GM21515 (cell line): ENCODE results near the gene MKS1.
A peak's percentile ranks its signal among the peaks of the same experiment; 100 is the strongest.

ENCODE experiments used
- ATAC-seq: cut with Tn5 transposase; IDR thresholded peaks from one replicate; pipeline ENCODE4 v1.9.1; 2021; ENCODE audit not compliant: unreplicated experiment

Gene MKS1

GRCh38 chr17:58245428-58246103 lies 26.5 kb upstream of the MKS1 start:
- no peak for ATAC-seq

- ATAC-seq = no peak
Observed at GRCh38 chr17:58244963-58245362, 25.9 kb upstream of the MKS1 start.

DNA sequence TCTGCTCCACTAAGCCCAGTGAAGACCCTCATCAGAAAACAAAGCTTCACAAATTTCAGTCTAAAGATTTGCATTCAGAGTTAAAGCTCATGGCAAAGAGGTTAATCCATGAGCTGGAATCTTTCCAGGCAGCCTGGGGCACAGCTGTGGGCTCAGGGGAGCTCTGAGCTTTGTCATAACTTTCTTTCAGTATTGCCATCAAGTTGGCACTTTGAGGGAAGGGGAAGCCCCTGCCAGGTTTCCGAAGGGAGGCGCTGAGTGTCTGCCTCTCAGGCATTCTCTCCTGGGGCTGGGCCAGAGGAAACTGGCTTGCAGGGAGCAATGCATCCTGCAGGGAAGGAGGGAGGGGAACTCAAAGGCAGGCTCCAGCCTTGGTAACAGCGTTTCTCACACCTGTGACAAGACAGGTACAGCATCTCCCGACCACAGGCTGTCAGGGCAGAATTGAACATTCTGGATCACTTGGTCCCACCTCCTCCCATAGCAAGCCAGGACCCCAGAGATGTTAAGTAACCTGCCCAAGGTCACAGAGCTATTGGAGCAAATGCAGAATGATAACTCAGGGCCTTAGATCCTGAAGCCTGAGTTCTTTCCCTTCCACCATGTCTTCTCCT lies 23.2 kb upstream of the MKS1 start:
- ATAC-seq = no peak

GRCh38 chr17:58239987-58240386 lies 20.9 kb upstream of the MKS1 start:
- no peak for ATAC-seq

DNA sequence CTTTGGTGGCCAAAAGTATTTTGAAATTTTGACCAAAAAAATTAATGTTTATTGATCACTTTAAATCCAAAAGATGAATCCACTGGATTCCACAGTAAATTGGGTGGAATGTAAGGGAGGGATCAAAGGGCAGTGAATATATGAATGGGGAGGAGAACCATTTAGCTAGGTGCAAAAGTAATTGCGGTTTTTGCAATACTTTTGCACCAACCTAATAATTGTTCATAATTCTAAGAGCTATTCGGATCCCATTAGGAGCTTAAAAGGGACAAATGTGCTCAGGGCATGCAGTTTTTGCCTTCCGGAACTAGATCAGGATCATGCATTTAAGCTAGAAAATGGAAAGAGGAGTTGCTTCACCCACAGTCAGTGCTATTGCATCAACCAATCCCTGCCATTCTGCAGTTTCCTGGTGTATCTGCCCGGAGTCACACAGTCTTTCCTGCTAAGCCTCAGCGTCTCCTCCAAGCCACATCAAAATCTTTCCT lies 19.1 kb upstream of the MKS1 start, which contains the start of gene LPO:
LPO (plus strand) TSS at position 438 of the 488 bp plus-strand sequence. CDS start 4,396 bp downstream, outside the sequence.
- ATAC-seq = no peak

GRCh38 chr17:58236394-58236793 lies 17.3 kb upstream of the MKS1 start:
- ATAC-seq = no peak

- ATAC-seq = no peak
Observed at GRCh38 chr17:58235821-58236220, 16.8 kb upstream of the MKS1 start.

DNA sequence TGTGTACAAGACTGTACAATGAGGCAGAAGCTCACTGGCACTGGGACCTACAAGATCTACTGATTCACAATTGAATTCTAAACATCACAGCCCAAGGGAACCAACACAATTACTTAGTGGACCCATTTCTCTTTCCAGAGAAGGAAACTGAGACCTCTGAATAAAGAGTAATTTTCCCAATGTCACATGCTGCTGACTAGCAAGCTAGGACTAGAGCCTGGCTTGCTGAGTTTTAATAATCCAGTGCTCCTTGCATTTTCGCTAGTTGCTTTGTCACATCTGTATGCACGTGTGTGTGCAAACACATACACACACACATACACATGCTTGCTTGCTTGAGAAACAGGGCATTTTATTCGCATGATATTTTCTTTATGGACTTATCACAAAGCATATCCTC lies 15.5 kb upstream of the MKS1 start:
- no peak for ATAC-seq

- peak; percentile 53 for ATAC-seq
Observed at GRCh38 chr17:58233543-58233942, 14.5 kb upstream of the MKS1 start.

DNA sequence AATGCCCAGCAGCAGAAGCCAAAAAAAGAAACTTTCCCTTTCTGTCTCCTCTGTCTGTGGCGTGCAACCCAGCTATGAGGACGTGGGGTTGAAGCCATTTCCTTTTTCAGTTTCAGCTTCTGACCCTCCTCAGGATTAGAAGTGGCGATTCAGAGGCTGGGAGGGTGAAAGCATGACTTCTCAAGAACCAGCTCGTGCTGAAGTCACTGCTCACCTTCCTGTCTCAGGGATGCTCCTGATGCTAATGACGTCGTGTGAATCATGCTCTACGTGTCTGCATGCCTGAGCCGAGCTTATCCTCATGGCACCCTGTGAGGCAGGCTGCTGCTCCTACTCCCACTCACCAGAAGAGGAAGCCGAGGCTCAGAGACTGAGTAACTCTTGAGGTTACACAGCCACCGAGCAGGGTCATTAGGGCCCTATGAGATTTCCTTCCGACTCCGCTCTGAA lies 13.7 kb upstream of the MKS1 start:
- peak; percentile 65 for ATAC-seq

GRCh38 chr17:58231641-58232040 lies 12.6 kb upstream of the MKS1 start:
- ATAC-seq = no peak

GRCh38 chr17:58229881-58230280 lies 10.8 kb upstream of the MKS1 start:
- ATAC-seq = no peak

DNA sequence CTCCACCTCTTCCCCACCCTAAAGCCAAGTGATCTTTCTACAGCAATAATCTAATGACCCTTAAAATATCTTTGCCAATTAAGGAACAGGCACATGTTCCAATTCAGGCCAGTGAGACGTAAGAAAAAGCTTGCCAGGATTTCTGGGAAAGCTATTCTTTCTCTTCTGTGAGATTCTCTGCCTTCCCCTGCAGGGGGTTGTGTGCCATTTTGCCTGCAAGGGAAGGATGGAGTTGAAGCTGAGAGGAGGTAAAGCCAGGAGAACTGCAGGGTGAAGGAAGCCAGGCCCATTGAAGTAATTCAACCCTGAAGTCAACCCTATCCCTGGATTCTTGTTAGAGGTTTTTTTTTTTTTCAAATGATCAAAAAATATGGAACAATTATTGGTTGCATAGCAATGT lies 10.3 kb upstream of the MKS1 start:
- no peak for ATAC-seq

DNA sequence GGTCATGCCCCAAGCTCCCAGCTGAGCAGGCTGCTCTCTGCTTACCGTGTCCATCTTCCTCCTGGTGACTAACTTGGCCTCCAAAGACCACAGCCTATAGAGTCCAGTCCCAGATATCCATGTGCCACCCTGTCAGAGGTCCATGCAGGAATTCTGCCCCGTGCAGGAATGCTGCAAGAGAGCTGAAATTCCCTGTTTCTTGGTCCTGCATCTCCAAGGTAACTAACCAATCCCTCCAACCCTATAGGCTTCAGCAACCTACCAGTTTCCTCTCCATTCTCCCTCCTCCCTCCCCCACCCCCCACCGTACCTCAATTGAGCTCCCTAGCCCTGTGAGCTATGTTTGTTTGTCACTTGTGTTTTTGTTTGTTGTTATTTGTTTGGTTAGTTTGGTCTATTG lies 9.6 kb upstream of the MKS1 start:
- ATAC-seq = no peak

DNA sequence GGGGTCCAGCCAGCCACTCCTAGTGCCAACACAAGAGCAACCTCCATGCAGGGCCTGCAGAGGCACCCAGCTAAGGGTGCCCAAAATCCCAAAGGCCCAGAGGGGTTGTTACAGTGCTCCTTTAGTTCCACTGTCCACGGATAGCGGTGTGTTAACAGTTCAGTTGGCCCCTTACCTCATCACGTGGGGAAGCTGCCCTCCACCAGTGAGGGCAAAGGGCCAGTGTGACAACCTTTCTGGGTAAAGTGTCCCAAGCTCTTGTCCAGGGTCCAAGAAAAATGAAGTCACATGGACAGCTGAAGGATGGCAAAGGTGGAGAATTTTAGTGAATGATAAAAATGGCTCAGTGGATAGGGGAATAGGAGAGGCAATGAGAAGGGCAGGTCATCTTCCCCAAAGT lies 8.7 kb upstream of the MKS1 start:
- ATAC-seq = no peak

GRCh38 chr17:58224315-58224714 lies 5.3 kb upstream of the MKS1 start:
- no peak for ATAC-seq

- ATAC-seq = no peak
Observed at GRCh38 chr17:58219789-58220183, 731 bp upstream of the MKS1 start.

DNA sequence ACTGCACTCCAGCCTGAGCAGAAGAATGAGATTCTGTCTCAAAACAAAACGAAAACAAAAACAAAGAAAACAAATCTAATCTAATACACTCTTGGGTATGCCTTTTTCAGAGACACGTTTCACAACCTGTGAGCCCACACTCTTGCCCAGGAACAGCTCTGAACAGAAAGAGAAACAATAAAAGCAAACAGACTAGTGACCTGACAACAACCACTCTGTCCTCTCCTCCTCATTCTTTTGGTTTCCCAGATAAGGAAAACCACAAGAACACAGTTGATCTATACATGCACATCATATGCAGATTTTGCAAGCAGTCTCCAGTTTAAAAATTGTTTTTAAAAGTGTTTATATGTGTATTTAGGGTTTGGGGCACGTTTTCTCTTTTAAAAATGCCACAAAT lies 1.3 kb downstream of the MKS1 start:
- no peak for ATAC-seq

DNA sequence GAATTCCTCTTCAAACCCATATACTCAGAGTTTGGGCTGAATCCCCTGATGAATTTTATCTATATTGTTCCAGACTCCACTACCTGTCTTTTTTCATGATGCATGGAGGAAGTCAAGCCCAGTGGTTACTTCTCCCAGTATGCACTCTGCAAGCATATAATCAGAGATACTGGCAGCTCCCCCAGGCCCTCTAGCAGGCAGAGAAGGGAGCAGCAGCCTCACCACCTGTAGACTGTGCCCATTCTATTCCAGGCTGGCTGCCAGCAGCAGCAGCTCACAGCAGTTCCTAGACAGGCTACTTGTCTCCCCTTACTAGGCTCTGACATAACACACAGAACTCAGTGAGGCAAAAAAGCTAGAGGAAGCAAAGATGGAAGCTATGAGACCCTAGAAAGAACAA lies 3.4 kb downstream of the MKS1 start:
- ATAC-seq = no peak

GRCh38 chr17:58210922-58211321 lies 8.1 kb downstream of the MKS1 start:
- no peak for ATAC-seq

GRCh38 chr17:58208344-58208743 lies 10.7 kb downstream of the MKS1 start:
- no peak for ATAC-seq

- ATAC-seq = no peak
Observed at GRCh38 chr17:58207451-58207850, 11.6 kb downstream of the MKS1 start.

- ATAC-seq = no peak
Observed at GRCh38 chr17:58205936-58206335, 13.1 kb downstream of the MKS1 start.
